NB4 (cell line): ENCODE measurements around the gene RCBTB2.

Experiments
- CTCF ChIP-seq: IDR thresholded peaks from one replicate; pipeline ENCODE4 v1.5.1; 2012; ENCODE audit warnings: low read depth, low read length
- MYC ChIP-seq: IDR thresholded peaks from 2 replicates; pipeline ENCODE4 v1.6.1; 2011; ENCODE audit warnings: low read depth, low read length
- POLR2A ChIP-seq: IDR thresholded peaks from 2 replicates; pipeline ENCODE4 v1.6.1; 2011; ENCODE audit warnings: mild to moderate bottlenecking; ENCODE audit not compliant: insufficient read length; ENCODE audit errors: extremely low read depth

- TF ChIP-seq CTCF, result no peak
- no peak for TF ChIP-seq POLR2A
- TF ChIP-seq MYC, result no peak
Observed at GRCh38 chr13:48486836-48487235, 46.0 kb downstream of the RCBTB2 start.
